A673 (cell line): ENCODE measurements around the gene ROS1.

Source experiments
- CTCF ChIP-seq: fragments of 300-800, 200-600 bp; sonication (generic); conservative IDR thresholded peaks from 2 replicates; pipeline ENCODE4 v1.5.1; 2017; ENCODE audit warnings: low read depth, mild to moderate bottlenecking, antibody characterized with exemption, low read length, moderate library complexity, mixed read lengths
- EZH2 ChIP-seq: fragments of 200-600 bp; sonication (generic); IDR thresholded peaks from 2 replicates; pipeline ENCODE4 v1.6.1; 2017; ENCODE audit warnings: borderline replicate concordance, low read depth, mild to moderate bottlenecking, mixed read lengths, antibody characterized with exemption, low read length; ENCODE audit not compliant: poor library complexity, severe bottlenecking

GRCh38 chr6:117469356-117469755, 43.6 kb upstream of the ROS1 start:
- TF ChIP-seq CTCF (no peak), EZH2 (no peak)
